ENCODE data around the gene TECTB. TPM values are rescaled to one million over a fixed set of nuclear protein-coding genes. Genes with fewer than 3 reads are reported as not detected.

Gene TECTB
- total RNA-seq, 2 experiments from 2014 or later: not detected

- DNase-seq: no peak
- intact Hi-C loops (cut with DNase I, micrococcal nuclease): no loop called here
- Mint-ChIP-seq H3K36me3 (ENCODE audit: low read depth) (no peaks in the 10 kb centered on the region), H3K9me3 (peaks cover 13% of the 10 kb centered on the region), H3K4me1 (ENCODE audit: low read depth) (no peaks in the 10 kb centered on the region), H3K27me3 (peaks cover 22% of the 10 kb centered on the region), H3K27ac (no peak overlapping the region), H3K4me3 (no peak overlapping the region)
- no peak for TF ChIP-seq CTCF (IDR thresholded peaks at IDR 0.05)
- H3K9me3 ChIP-seq (ENCODE audit: control insufficient read depth in 1 of 2, insufficient read depth in 1 of 2, low read length in 2 of 2): peaks cover 12 to 18% of the 10 kb centered on the region in 2 experiments
- H3K4me1 ChIP-seq (ENCODE audit: insufficient read depth, low read length): no peaks in the 10 kb centered on the region
- ChIA-PET POLR2A (no interaction called here), CTCF (no interaction called here)
- H3K36me3 ChIP-seq (ENCODE audit: insufficient read depth, low read length): no peaks in the 10 kb centered on the region
- ATAC-seq (ENCODE audit: poor library complexity): no peak
- H3K4me3 ChIP-seq (ENCODE audit: low read length): no peak overlapping the region
- H3K27ac ChIP-seq (ENCODE audit: low read depth in 1 of 2, low read length in 2 of 2): no peak overlapping the region
- H3K27me3 ChIP-seq (ENCODE audit: control insufficient read depth in 1 of 2, insufficient read depth in 2 of 2, low read length in 2 of 2): no peaks in the 10 kb centered on the region
Measured at GRCh38 chr10:112236486-112236885, 46.7 kb upstream of the TECTB start.

GRCh38 chr10:112239347-112239746 is 43.9 kb upstream of the TECTB start:
- Histone ChIP-seq H3K4me1 (ENCODE audit: insufficient read depth, low read length) (no peaks in the 10 kb centered on the region), H3K9me3 (ENCODE audit: control insufficient read depth in 1 of 2, insufficient read depth in 1 of 2, low read length in 2 of 2) (peaks cover 12 to 18% of the 10 kb centered on the region in 2 experiments), H3K36me3 (ENCODE audit: insufficient read depth, low read length) (no peaks in the 10 kb centered on the region), H3K27ac (ENCODE audit: low read depth in 1 of 2, low read length in 2 of 2) (no peak overlapping the region), H3K27me3 (ENCODE audit: control insufficient read depth in 1 of 2, insufficient read depth in 2 of 2, low read length in 2 of 2) (peaks cover 0 to 2% of the 10 kb centered on the region in 2 experiments), H3K4me3 (ENCODE audit: low read length) (no peak overlapping the region)
- no peaks in the 10 kb centered on the region for H3K36me3 Mint-ChIP-seq (ENCODE audit: low read depth)
- TF ChIP-seq CTCF (IDR thresholded peaks at IDR 0.05): no peak
- no peaks in the 10 kb centered on the region for H3K4me1 Mint-ChIP-seq (ENCODE audit: low read depth)
- DNase-seq: no peak
- no peak for ATAC-seq (ENCODE audit: poor library complexity)
- POLR2A ChIA-PET: no interaction called here
- no peak overlapping the region for H3K27ac Mint-ChIP-seq
- no peak overlapping the region for H3K4me3 Mint-ChIP-seq
- intact Hi-C loops (cut with DNase I, micrococcal nuclease): no loop called here
- CTCF ChIA-PET: no interaction called here
- H3K9me3 Mint-ChIP-seq: peaks cover 13% of the 10 kb centered on the region
- H3K27me3 Mint-ChIP-seq: peaks cover 22% of the 10 kb centered on the region

- no peaks in the 10 kb centered on the region for H3K36me3 Mint-ChIP-seq (ENCODE audit: low read depth)
- ATAC-seq (ENCODE audit: poor library complexity) (no peak), DNase-seq (no peak)
- peaks cover 13% of the 10 kb centered on the region for H3K9me3 Mint-ChIP-seq
- no peak for TF ChIP-seq CTCF (IDR thresholded peaks at IDR 0.05)
- CTCF ChIA-PET: no interaction called here
- POLR2A ChIA-PET: no interaction called here
- H3K4me3 Mint-ChIP-seq: no peak overlapping the region
- H3K27me3 Mint-ChIP-seq: peaks cover 16% of the 10 kb centered on the region
- Histone ChIP-seq H3K27me3 (ENCODE audit: control insufficient read depth in 1 of 2, insufficient read depth in 2 of 2, low read length in 2 of 2) (peaks cover 0 to 3% of the 10 kb centered on the region in 2 experiments), H3K4me3 (ENCODE audit: low read length) (no peak overlapping the region), H3K9me3 (ENCODE audit: control insufficient read depth in 1 of 2, insufficient read depth in 1 of 2, low read length in 2 of 2) (peaks cover 12 to 18% of the 10 kb centered on the region in 2 experiments), H3K27ac (ENCODE audit: low read depth in 1 of 2, low read length in 2 of 2) (no peak overlapping the region), H3K4me1 (ENCODE audit: insufficient read depth, low read length) (no peaks in the 10 kb centered on the region), H3K36me3 (ENCODE audit: insufficient read depth, low read length) (no peaks in the 10 kb centered on the region)
- intact Hi-C loops (cut with DNase I, micrococcal nuclease): no loop called here
- no peaks in the 10 kb centered on the region for H3K4me1 Mint-ChIP-seq (ENCODE audit: low read depth)
- H3K27ac Mint-ChIP-seq: no peak overlapping the region
Measured at GRCh38 chr10:112240441-112240840, 42.8 kb upstream of the TECTB start.
